GM10248 (cell line): ENCODE measurements around the gene GPR153.

Experiments
- CTCF ChIA-PET: fragments of 300-600 bp; sonication (Branson Sonifier 250); formaldehyde crosslinking; extraction: SDS; loops from one replicate; lab custom pipeline; 2021; ENCODE audit warnings: antibody characterized with exemption; lab: Yijun Ruan, JAX
- POLR2A ChIA-PET: fragments of 350-650 bp; sonication (Branson Sonifier 250); formaldehyde crosslinking; extraction: SDS; loops from one replicate; lab custom pipeline; 2020; ENCODE audit warnings: antibody characterized with exemption; lab: Yijun Ruan, JAX
- DNase-seq: peaks from one replicate; pipeline ENCODE4 v3.0.0; 2012; ENCODE audit errors: extremely low spot score
- TF ChIP-seq, protein P1 (sequence below): IDR thresholded peaks from 2 replicates; pipeline ENCODE4 v1.5.1; 2012; ENCODE audit warnings: mild to moderate bottlenecking, low read depth; ENCODE audit errors: extremely low read depth, missing control alignments, control extremely low read depth

GPR153 gene

DNA sequence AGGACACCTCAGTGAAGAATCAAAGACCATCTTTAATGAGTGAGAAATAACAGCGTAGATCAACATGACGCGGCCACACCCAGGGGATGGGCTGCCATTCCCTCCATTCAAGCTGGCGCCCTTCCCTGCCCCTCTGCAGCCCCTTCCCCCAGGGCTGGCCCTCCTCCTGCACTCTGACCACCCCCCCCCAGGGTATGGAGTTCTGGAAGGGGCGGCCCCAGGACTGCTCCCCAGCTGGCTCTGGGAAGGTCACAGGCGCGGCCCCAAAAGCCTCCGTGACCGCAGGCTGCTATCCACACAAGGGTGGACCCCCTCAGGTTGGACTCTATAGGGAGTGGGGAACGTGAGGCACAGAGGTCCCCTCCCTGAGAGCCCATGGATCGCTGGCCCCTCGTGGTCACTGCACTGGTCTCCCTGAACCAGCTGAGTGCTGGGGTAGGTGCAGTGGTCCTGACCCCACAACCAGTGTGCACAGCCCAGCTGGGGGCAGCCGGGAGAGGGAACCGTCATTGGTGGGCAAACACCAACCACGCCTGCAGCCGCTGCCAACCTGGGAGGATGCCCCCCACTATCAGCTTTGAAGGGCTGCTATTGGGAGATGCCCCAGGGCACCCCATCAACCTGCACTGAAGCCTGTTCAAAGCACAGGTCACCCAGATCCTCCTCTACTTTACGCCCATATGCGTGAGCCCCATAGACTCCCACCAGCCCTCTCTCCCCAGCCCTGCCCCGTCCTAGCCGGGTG is 16.1 kb upstream of the GPR153 start:
- no peak for DNase-seq
- ChIA-PET CTCF (interaction anchor here (1.4 kb wide), 1 partner anchor 128 kb away, joined by 3 read pairs; no protein-coding TSS in a partner anchor), POLR2A (no interaction called here)
- TF ChIP-seq, protein P1, sequence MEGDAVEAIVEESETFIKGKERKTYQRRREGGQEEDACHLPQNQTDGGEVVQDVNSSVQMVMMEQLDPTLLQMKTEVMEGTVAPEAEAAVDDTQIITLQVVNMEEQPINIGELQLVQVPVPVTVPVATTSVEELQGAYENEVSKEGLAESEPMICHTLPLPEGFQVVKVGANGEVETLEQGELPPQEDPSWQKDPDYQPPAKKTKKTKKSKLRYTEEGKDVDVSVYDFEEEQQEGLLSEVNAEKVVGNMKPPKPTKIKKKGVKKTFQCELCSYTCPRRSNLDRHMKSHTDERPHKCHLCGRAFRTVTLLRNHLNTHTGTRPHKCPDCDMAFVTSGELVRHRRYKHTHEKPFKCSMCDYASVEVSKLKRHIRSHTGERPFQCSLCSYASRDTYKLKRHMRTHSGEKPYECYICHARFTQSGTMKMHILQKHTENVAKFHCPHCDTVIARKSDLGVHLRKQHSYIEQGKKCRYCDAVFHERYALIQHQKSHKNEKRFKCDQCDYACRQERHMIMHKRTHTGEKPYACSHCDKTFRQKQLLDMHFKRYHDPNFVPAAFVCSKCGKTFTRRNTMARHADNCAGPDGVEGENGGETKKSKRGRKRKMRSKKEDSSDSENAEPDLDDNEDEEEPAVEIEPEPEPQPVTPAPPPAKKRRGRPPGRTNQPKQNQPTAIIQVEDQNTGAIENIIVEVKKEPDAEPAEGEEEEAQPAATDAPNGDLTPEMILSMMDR, result no peak

DNA sequence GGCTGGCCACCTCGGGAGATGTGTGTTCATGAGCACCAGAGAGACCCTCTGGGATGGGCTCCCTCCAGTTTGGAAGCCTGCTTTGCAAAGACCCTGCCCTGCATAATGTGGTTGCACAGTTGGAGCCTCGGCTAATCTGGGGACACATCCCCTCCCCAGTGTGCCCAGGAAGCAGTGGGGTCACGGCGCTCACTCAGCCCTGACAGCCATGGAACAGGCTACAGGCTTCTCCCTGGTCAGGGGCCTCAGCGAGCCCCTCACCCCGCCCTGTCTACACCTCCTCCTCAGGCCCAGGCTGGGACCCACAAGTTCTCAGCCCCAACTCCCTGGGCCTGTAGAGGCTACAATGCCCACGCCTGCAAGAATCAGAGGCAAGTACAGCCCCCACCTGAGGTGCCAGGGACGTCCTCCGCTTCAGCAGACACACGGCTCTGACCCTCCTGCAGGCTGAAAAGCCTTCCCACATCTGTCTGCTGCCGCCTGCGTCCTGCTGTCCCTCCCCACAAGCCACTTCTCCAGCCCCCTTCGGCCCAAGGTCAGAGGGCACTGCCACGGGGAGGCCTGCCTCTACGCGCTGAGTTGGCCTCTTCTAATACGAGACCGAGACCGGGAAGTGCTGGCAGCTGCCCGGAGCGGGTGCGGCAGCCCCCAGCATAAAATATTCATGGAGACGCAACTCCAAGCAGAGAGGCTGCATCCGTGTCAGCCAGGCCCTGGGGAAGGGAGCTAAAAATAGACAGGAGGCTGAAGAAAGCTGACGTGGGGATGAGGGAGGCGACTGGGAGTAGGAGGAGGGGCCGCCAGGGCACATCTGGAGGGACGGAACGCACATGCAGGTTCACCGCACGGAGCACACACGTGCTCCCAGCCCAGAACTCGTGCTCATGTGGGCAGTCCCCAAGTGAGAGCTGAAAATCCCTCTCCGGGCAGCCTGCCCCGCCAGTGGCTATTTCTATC is 15.2 kb upstream of the GPR153 start:
- CTCF ChIA-PET, result interaction anchor here (1.4 kb wide), 1 partner anchor 129 kb away, joined by 3 read pairs; no protein-coding TSS in a partner anchor
- TF ChIP-seq, protein P1, result no peak
- POLR2A ChIA-PET, result no interaction called here
- DNase-seq, result no peak

DNA sequence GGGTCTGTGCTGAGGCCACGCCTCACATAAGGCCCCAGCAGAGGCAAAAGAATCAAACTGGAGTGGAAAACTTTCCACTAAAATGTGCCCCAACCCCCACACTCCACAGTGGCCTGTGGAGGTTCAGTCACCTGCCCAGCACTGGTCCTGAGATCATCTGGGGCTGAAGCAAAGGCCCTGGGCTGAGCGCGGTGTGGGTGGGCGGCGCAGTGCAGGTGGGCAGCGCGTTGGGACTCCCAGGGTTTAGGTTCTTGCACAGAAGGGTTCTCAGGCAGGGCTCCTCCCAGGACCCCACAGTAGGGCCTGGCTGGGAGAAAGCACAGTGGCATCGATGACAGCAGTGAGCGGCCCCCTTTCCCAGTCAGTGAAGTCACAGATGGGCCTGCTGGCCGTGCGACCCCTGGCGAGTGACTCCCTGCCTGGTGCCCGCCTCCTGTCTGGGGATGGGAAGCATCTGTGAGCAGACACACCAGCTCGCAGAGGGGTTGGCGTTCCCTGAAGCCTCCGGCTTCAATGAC is 13.8 kb upstream of the GPR153 start:
- ChIA-PET CTCF (no interaction called here), POLR2A (no interaction called here)
- no peak for DNase-seq
- TF ChIP-seq, protein P1, result no peak

DNA sequence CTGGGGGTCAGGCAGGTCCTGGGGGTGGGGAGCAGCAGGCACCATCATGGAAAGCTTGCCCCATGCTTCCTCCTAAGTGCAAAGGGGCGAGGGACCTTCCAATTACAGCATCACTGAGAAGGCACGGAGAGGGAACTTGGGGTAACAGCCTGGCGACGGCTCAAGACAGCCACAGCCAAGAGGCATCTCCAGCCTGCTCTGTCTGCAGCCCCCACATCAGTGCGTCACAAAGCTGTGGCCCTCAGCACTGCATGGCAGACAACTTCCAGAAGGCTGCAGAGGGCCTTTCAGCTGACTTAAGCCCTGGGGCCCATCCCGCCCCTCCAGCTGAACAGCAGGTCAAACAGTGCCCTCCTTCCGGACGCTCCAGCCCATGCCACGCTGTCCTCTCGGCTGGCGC is 13.2 kb upstream of the GPR153 start:
- DNase-seq, result no peak
- POLR2A ChIA-PET, result interaction anchor here (0.6 kb wide), 1 partner anchor 119 kb away, joined by 3 read pairs; the partner anchor contains the start of gene ACOT7
- CTCF ChIA-PET, result no interaction called here
- TF ChIP-seq, protein P1, result no peak

DNA sequence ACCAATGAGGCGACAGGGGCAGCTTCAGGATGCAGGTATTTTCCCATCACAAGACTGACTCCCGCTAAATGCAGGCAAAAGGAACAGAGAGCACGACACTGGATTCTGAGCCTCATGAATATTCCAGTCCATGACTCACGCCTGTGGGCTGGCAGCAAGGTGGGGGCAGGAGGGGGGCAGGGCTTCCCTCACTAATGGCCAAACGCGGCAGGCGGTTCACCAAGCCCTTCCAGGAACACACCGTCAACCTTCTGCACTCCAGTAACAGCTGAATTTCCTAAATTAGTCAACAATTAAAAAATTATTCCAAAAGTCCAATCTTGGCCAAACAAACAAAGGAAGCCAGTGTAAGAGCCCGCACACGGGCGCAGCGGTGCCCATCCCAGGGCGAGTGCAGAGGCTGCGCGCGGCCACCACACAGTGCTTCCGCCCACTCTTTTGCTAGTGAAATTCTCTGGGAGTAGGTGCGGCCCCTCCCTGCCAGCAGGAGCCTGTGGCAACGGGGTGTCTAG is 12.5 kb upstream of the GPR153 start:
- TF ChIP-seq, protein P1, result no peak
- CTCF ChIA-PET, result interaction anchor here (1.3 kb wide), 1 partner anchor 27 kb away, joined by 3 read pairs; no protein-coding TSS in a partner anchor
- POLR2A ChIA-PET, result interaction anchor here (0.6 kb wide), 1 partner anchor 120 kb away, joined by 3 read pairs; the partner anchor contains the start of gene ACOT7
- no peak for DNase-seq

DNA sequence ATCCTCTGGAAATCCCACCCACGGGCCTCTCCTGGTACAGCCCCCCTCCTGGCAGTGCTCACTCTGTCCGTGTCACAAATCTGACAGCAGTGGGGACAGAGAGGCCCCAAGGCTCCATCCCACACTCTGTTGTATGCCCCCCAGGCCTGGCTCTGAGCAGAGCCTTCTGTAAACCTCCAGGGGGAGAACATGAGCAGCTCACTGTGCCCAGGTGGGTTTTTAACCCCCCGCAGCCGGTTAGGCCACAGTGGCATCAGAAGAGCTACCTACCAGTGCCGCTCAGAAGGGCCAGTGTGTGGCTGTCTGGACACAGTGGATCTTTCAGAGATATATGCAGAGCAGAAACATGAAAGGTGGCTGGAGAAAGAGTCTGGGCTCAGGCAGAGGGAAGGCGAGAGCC is 12.0 kb upstream of the GPR153 start:
- CTCF ChIA-PET, result interaction anchor here (1.3 kb wide), 1 partner anchor 26 kb away, joined by 3 read pairs; no protein-coding TSS in a partner anchor
- TF ChIP-seq, protein P1, result no peak
- DNase-seq, result no peak

More for the DNA sequence above, 12.0 kb upstream of the GPR153 start:
- POLR2A ChIA-PET, result no interaction called here
